CD14-positive monocyte (primary cell): ENCODE measurements around the gene FBXL17. TPM values are rescaled to one million over a fixed set of nuclear protein-coding genes. Genes with fewer than 3 reads are reported as not detected.

Experiments
- DNase-seq, 3 donors: peaks; one replicate each; pipeline ENCODE4 v3.0.0-alpha.2; 2011 to 2022
- H2AFZ ChIP-seq: 2 replicates; pipeline ENCODE4 v1.6.0; 2012; ENCODE audit warnings: mild to moderate bottlenecking, low read depth, low read length, inconsistent platforms; ENCODE audit not compliant: insufficient read depth, poor library complexity, severe bottlenecking
- H3K27ac ChIP-seq, 2 donors: 1 replicate in 1 of 2; 2 replicates in 1 of 2; pipeline ENCODE4 v1.5.1; 2012 to 2013; ENCODE audit warnings: low read length in 2 of 2, control low read depth in 1 of 2, inconsistent platforms in 1 of 2, low read depth in 1 of 2, mild to moderate bottlenecking in 1 of 2
- H3K27me3 ChIP-seq, 2 donors: one replicate each; pipeline versions ENCODE4 v1.6.0 to v1.6.1; 2011 to 2013; ENCODE audit warnings: low read length in 2 of 2; ENCODE audit not compliant: control insufficient read depth in 2 of 2, insufficient read depth in 2 of 2
- H3K36me3 ChIP-seq, 2 donors: replicated peaks in 1 of 2; 1 replicate in 1 of 2; 2 replicates in 1 of 2; pipeline versions ENCODE4 v1.5.1 to v1.6.1; 2012 to 2013; ENCODE audit warnings: low read length in 2 of 2, control low read depth in 1 of 2, inconsistent platforms in 1 of 2, mild to moderate bottlenecking in 1 of 2; ENCODE audit not compliant: insufficient read depth in 2 of 2, control insufficient read depth in 1 of 2
- H3K4me1 ChIP-seq, 2 donors: 1 replicate in 1 of 2; 2 replicates in 1 of 2; pipeline versions ENCODE4 v1.5.1 to v1.6.1; 2012 to 2013; ENCODE audit warnings: low read length in 2 of 2, control low read depth in 1 of 2, inconsistent platforms in 1 of 2, mild to moderate bottlenecking in 1 of 2, moderate library complexity in 1 of 2; ENCODE audit not compliant: insufficient read depth in 2 of 2, control insufficient read depth in 1 of 2
- H3K4me2 ChIP-seq: replicated peaks from 2 replicates; pipeline ENCODE3; 2012; ENCODE audit warnings: low read length, moderate library complexity, mild to moderate bottlenecking; ENCODE audit not compliant: poor library complexity, severe bottlenecking; ENCODE audit errors: extremely low read depth
- H3K4me3 ChIP-seq, 3 experiments: fragments of 200-600 bp in 1 of 3; sonication (generic) in 1 of 3; replicated peaks in 1 of 3; 1 replicate in 2 of 3; 2 replicates in 1 of 3; pipeline ENCODE4 v1.5.1; 2011 to 2013; ENCODE audit warnings: low read length in 3 of 3, mild to moderate bottlenecking in 3 of 3, control low read depth in 2 of 3, low read depth in 2 of 3, inconsistent platforms in 1 of 3, moderate library complexity in 1 of 3
- H3K79me2 ChIP-seq: 2 replicates; pipeline ENCODE4 v1.6.0; 2012; ENCODE audit warnings: mild to moderate bottlenecking, control low read depth, inconsistent platforms, low read length, moderate library complexity; ENCODE audit not compliant: insufficient read depth
- H3K9ac ChIP-seq: 2 replicates; pipeline ENCODE4 v1.6.0; 2017; ENCODE audit warnings: low read length, mild to moderate bottlenecking; ENCODE audit not compliant: insufficient read depth, poor library complexity, severe bottlenecking
- H3K9me3 ChIP-seq, 2 donors: replicated peaks in 1 of 2; 1 replicate in 1 of 2; 2 replicates in 1 of 2; pipeline versions ENCODE4 v1.5.1 to v1.6.1; 2012 to 2013; ENCODE audit warnings: low read length in 2 of 2, control low read depth in 1 of 2; ENCODE audit not compliant: control insufficient read depth in 1 of 2, insufficient read depth in 1 of 2
- H4K20me1 ChIP-seq: 2 replicates; pipeline ENCODE4 v1.6.0; 2012; ENCODE audit warnings: mild to moderate bottlenecking, low read length, control low read depth, moderate library complexity; ENCODE audit not compliant: insufficient read depth
- H3K27ac Mint-ChIP-seq, 7 donors: one replicate each; pipeline ENCODE4 v1.8.0; 2020; ENCODE audit warnings: mild to moderate bottlenecking in 7 of 7, mixed read lengths in 7 of 7, moderate library complexity in 6 of 7, inconsistent platforms in 2 of 7
- H3K27me3 Mint-ChIP-seq, 3 donors: one replicate each; pipeline ENCODE4 v1.8.0; 2021 to 2022; ENCODE audit warnings: low read depth in 3 of 3, mild to moderate bottlenecking in 3 of 3, mixed read lengths in 3 of 3, moderate library complexity in 3 of 3, inconsistent platforms in 1 of 3
- H3K36me3 Mint-ChIP-seq, 2 donors: one replicate each; pipeline ENCODE4 v1.8.0; 2020; ENCODE audit warnings: mixed read lengths in 2 of 2, inconsistent platforms in 1 of 2, mild to moderate bottlenecking in 1 of 2
- H3K4me1 Mint-ChIP-seq: one replicate; pipeline ENCODE4 v1.8.0; 2020; ENCODE audit warnings: mild to moderate bottlenecking, mixed read lengths
- H3K4me3 Mint-ChIP-seq, 2 donors: one replicate each; pipeline ENCODE4 v1.8.0; 2020; ENCODE audit warnings: mild to moderate bottlenecking in 2 of 2, mixed read lengths in 2 of 2, moderate library complexity in 1 of 2
- H3K9me3 Mint-ChIP-seq, 7 donors: one replicate each; pipeline ENCODE4 v1.8.0; 2020 to 2022; ENCODE audit warnings: mixed read lengths in 7 of 7, mild to moderate bottlenecking in 6 of 7, moderate library complexity in 6 of 7, inconsistent platforms in 2 of 7
- WGBS: methylation state at CpG from one replicate; pipeline ENCODE4 v1.1.5; 2013; ENCODE audit warnings: missing lambda C conversion rate; ENCODE audit not compliant: insufficient coverage; 5-methylcytosine and 5-hydroxymethylcytosine counted together
- intact Hi-C, 2 donors: fragments of 100-400 bp; cut with micrococcal nuclease; formaldehyde crosslinking; loops; one replicate each; pipeline versions ENCODE4 v1.15.0 to v1.15.1; 2023
- polyA plus RNA-seq, 3 donors: library from polyadenylated mRNA; depleted of rRNA in 1 of 3; unstranded in 2 of 3; stranded (reverse) in 1 of 3; fragments of 300-500 nt in 2 of 3; fragments of >200 nt in 1 of 3; fragmentation: Illumina TruSeq in 2 of 3; gene quantifications; 1 replicate in 2 of 3; 2 replicates in 1 of 3; pipeline ENCODE4 v1.2.3, GENCODE V29; 2012 to 2021
- TF ChIP-seq, protein P1 (sequence below): fragments of 200-600 bp; IDR thresholded peaks from one replicate; pipeline ENCODE4 v1.8.0; 2022; ENCODE audit warnings: antibody characterized with exemption, mild to moderate bottlenecking

The FBXL17 gene
- polyA plus RNA-seq, 3 donors, result 1.5 to 6.6 (median 2.0) TPM

- Histone ChIP-seq H3K27ac (no peak overlapping the region), H3K4me2 (no peak overlapping the region), H3K4me3 (no peak overlapping the region), H3K4me1 (no peaks in the 10 kb centered on the region), H4K20me1 (peaks cover 6% of the 10 kb centered on the region), H3K36me3 (peaks cover 7 to 40% of the 10 kb centered on the region in 2 donors), H3K9me3 (peaks cover 3 to 10% of the 10 kb centered on the region in 2 donors), H3K27me3 (no peaks in the 10 kb centered on the region), H3K9ac (no peak overlapping the region), H2AFZ (no peak overlapping the region), H3K79me2 (peaks cover 33% of the 10 kb centered on the region)
- Mint-ChIP-seq H3K4me1 (no peaks in the 10 kb centered on the region), H3K27me3 (no peaks in the 10 kb centered on the region), H3K4me3 (no peak overlapping the region), H3K36me3 (peaks cover 27 to 29% of the 10 kb centered on the region in 2 donors), H3K9me3 (peaks cover 2 to 11% (median 6%) of the 10 kb centered on the region in 7 donors), H3K27ac (peak overlapping the region in 1 of 7 donors; percentile 55)
- whole genome bisulfite sequencing, result 100% methylated on average over 1 of the region's 8 CpGs
- intact Hi-C loops, result no loop called here
- no peak for DNase-seq
- TF ChIP-seq, protein P1, sequence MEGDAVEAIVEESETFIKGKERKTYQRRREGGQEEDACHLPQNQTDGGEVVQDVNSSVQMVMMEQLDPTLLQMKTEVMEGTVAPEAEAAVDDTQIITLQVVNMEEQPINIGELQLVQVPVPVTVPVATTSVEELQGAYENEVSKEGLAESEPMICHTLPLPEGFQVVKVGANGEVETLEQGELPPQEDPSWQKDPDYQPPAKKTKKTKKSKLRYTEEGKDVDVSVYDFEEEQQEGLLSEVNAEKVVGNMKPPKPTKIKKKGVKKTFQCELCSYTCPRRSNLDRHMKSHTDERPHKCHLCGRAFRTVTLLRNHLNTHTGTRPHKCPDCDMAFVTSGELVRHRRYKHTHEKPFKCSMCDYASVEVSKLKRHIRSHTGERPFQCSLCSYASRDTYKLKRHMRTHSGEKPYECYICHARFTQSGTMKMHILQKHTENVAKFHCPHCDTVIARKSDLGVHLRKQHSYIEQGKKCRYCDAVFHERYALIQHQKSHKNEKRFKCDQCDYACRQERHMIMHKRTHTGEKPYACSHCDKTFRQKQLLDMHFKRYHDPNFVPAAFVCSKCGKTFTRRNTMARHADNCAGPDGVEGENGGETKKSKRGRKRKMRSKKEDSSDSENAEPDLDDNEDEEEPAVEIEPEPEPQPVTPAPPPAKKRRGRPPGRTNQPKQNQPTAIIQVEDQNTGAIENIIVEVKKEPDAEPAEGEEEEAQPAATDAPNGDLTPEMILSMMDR, result no peak
Observed at GRCh38 chr5:108367679-108368334, 14.1 kb downstream of the FBXL17 start.

DNA sequence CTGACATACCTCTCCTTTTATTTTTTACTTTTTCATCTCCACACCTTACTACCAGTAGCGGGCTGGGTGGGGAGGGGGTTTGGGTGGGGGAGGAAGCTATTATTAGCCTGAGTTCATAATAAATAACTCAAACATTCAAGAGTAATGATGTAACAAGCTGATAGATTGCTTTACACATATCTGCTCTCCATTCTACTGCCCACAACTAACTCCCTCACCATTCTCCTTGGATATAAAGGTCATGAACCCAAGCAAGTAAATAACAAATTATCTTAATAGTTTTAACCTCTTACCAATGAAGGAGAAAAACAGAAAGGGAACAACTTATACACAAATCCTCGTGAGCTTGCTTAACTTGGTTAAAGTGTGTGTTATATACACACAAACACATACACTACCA, 15.4 kb downstream of the FBXL17 start:
- DNase-seq, result no peak
- Histone ChIP-seq H3K79me2 (peaks cover 21% of the 10 kb centered on the region), H3K27me3 (no peaks in the 10 kb centered on the region), H4K20me1 (peaks cover 2% of the 10 kb centered on the region), H2AFZ (no peak overlapping the region), H3K9ac (no peak overlapping the region), H3K4me2 (no peak overlapping the region), H3K4me1 (no peaks in the 10 kb centered on the region), H3K36me3 (peaks cover 7 to 47% of the 10 kb centered on the region in 2 donors), H3K4me3 (no peak overlapping the region), H3K27ac (no peak overlapping the region), H3K9me3 (no peaks in the 10 kb centered on the region)
- Mint-ChIP-seq H3K4me1 (no peaks in the 10 kb centered on the region), H3K9me3 (peaks cover 0 to 6% (median 0%) of the 10 kb centered on the region in 7 donors), H3K4me3 (no peak overlapping the region), H3K27me3 (no peaks in the 10 kb centered on the region), H3K27ac (no peak overlapping the region), H3K36me3 (peaks cover 25 to 27% of the 10 kb centered on the region in 2 donors)
- WGBS, result no CpG with 5 or more reads among the region's 2 CpGs
- intact Hi-C loops, result no loop called here
- TF ChIP-seq, protein P1, result no peak
